GM13976 (cell line): ENCODE data around the gene ASAP2.

Experiments
- DNase-seq: peaks from one replicate; pipeline ENCODE4 v3.0.0; 2012; ENCODE audit warnings: low spot score
- CTCF ChIP-seq: IDR thresholded peaks from 2 replicates; pipeline ENCODE4 v1.5.1; 2012; ENCODE audit warnings: borderline replicate concordance, mild to moderate bottlenecking; ENCODE audit not compliant: insufficient read depth; ENCODE audit errors: extremely low read depth, missing control alignments, control extremely low read depth
- in situ Hi-C: fragments of 300-500 bp; cut with MboI; formaldehyde crosslinking; loops from one replicate; pipeline ENCODE4 v1.12.0; 2022; ENCODE audit warnings: low sequenced_read_pairs, mixed read lengths, inconsistent platforms; ENCODE audit not compliant: unreplicated experiment

Gene ASAP2

DNA sequence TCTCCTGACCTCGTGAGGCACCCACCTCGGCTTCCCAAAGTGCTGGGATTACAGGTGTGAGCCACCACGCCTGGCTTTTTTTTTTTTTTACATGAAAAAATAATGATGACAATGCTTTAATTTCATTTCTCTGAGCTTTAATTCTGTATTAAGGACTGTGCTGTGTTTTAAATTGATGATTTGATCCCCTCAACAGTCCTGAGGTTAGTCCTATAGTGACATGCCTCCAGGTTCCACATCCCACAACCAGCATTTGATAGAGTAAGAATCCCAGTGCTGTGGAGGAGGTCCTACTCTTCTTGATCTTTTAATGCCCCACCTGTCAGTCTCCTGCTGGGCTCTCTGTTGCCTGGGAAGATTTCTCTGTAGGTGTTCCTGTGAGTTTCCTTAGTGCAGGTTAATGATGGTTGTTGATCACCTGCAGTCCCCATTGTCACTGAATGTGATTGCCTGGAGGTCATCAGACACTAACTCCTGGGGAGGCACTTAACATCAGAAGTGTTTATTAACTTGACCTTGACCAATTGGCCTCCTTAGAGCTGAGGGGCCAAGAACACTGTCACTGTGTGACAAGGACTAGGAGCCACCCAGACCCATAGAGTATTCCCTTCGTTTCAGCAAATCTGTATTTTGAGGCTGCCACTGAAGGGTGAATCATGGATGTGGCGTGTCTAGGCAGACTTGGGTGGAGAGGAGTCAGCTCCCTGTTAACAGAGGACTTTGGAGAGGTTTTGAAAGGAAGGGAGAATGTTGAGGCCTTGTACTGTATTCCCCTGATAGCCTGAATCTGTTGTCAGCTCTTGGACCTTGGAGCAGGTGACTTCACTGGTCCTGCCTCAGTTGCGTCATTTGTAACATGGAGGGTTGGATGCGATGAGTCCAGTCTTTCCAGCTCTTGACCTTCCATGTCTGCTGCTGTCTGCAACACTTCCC is 11.5 kb downstream of the ASAP2 start:
- no peak for DNase-seq
- no peak for TF ChIP-seq CTCF
- in situ Hi-C loops: no loop called here

GRCh38 chr2:9219027-9219445 is 12.4 kb downstream of the ASAP2 start:
- no peak for TF ChIP-seq CTCF
- in situ Hi-C loops: no loop called here
- no peak for DNase-seq

- TF ChIP-seq CTCF: no peak
- in situ Hi-C loops: no loop called here
- DNase-seq: no peak
These were observed 13.6 kb downstream of the ASAP2 start for GRCh38 chr2:9220201-9220600.

GRCh38 chr2:9221223-9221622 is 14.6 kb downstream of the ASAP2 start:
- no peak for TF ChIP-seq CTCF
- in situ Hi-C loops: no loop called here
- DNase-seq: no peak

DNA sequence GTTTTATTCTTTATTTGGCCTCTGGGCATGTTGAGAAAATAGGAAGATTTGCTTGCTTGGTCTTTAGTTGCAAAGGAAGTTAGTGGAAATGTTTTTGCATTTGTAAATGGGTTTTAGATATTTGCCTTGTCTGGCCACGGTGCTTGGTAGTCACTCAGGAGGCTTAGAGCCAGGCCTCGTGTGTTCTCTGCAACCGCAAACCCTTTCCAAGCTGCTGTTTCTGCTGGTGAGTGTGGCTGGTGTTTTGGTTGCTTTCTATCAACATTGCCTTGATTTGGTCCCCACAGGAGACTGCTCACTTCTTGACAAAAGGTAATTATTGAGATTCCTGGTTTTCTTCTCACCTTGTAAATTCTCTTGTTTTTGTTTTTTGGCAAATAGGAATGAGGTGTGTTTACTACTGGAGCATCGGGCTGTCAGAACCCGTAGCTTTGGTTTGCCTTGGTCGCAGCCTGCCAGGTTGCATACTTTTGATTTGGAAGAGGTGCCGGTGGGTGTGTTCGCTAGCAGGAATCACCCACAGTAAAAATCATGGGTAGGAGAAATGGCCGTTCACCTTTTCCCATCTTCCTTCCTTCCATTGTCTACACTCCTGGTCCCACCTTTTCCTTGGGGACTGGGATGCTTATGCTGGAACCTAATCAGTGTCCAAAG is 15.8 kb downstream of the ASAP2 start:
- no peak for DNase-seq
- in situ Hi-C loops: no loop called here
- TF ChIP-seq CTCF: no peak

DNA sequence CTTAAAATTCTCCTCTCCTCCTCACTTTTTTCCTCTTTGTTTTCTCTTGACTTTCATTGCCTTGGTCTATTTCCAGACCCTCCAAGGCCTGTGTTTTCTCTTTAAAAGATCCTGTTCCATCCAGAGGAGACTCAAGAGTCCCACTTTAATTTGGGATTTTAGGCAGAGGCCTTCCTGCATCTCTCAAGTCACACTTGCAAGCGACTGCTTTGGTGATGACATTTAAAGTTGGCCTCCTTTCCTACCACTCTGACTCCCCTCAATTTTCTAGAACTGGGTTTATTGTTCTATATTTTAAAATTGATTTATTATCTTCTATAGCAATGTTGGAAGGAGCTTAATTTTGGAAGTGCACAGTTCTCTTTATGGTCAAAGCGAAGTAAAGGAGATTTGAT is 16.3 kb downstream of the ASAP2 start:
- DNase-seq: no peak
- TF ChIP-seq CTCF: no peak
- in situ Hi-C loops: no loop called here
